Measurements from ENCODE around the gene ALKBH2.
A peak's percentile ranks its signal among the peaks of the same experiment; 100 is the strongest.

The ALKBH2 gene

GRCh38 chr12:109093022-109093918 is at the start of gene ALKBH2:
Gene ALKBH2, minus strand, starts transcription at chr12:109093472. Its CDS starts 686 bp downstream, at chr12:109092786.
- peak within 1 kb of the TSS; percentile 90 for H3K4me3 Mint-ChIP-seq
- no peaks in the 10 kb centered on the region for H3K9me3 Mint-ChIP-seq
- H3K27ac Mint-ChIP-seq = peak within 1 kb of the TSS; percentile 90
- ATAC-seq = peak; percentile 78
- H3K4me1 Mint-ChIP-seq = peaks cover 41% of the 10 kb centered on the region
- peak; percentile 95 for DNase-seq
- peaks cover 26% of the 10 kb centered on the region for H3K36me3 Mint-ChIP-seq (ENCODE audit: low read depth)
- H3K27me3 Mint-ChIP-seq = no peaks in the 10 kb centered on the region

DNA sequence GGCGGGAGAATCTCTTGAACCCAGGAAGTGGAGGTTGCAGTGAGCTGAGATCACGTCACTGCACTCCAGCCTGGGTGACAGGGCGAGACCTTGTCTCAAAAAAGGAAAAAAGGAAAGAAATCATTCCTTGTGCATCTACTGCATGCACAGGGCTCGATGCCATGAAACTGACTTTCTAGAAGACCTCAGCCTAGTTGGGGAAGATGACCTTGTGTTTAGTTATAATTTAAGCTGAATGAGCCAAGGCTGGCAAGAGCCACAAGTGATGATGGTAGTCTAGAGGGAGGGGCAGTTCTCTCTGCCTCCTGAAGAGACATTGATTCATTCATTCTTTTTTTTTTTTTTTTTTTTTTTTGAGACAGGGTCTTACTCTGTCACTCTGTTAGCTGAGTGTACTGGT is 47.3 kb upstream of the ALKBH2 start:
- no peaks in the 10 kb centered on the region for H3K9me3 Mint-ChIP-seq
- H3K36me3 Mint-ChIP-seq (ENCODE audit: low read depth) = no peaks in the 10 kb centered on the region
- DNase-seq = no peak
- H3K4me1 Mint-ChIP-seq = peaks cover 2% of the 10 kb centered on the region
- H3K4me3 Mint-ChIP-seq = no peak overlapping the region
- ATAC-seq = no peak
- peaks cover under 1% of the 10 kb centered on the region for H3K27me3 Mint-ChIP-seq
- no peak overlapping the region for H3K27ac Mint-ChIP-seq

DNA sequence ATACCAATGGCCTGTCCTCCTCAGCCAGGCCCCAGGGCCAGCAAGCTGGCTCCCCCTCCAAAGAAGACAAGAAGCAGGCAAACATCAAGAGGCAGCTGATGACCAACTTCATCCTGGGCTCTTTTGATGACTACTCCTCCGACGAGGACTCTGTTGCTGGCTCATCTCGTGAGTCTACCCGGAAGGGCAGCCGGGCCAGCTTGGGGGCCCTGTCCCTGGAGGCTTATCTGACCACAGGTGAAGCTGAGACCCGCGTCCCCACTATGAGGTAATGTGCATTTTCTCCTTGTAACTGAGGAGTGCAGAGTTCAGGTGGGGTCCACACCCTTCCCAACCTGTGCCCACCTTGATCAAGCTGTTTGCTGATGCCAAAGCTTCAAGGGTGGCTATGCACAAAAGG is 46.5 kb upstream of the ALKBH2 start:
- Mint-ChIP-seq H3K36me3 (ENCODE audit: low read depth) (no peaks in the 10 kb centered on the region), H3K27me3 (peaks cover 2% of the 10 kb centered on the region), H3K27ac (no peak overlapping the region), H3K9me3 (no peaks in the 10 kb centered on the region), H3K4me3 (no peak overlapping the region), H3K4me1 (peaks cover 2% of the 10 kb centered on the region)
- no peak for ATAC-seq
- no peak for DNase-seq

- ATAC-seq = no peak
- Mint-ChIP-seq H3K27ac (no peak overlapping the region), H3K27me3 (peaks cover 2% of the 10 kb centered on the region), H3K9me3 (no peaks in the 10 kb centered on the region), H3K4me3 (no peak overlapping the region), H3K36me3 (ENCODE audit: low read depth) (no peaks in the 10 kb centered on the region), H3K4me1 (peaks cover 2% of the 10 kb centered on the region)
- DNase-seq = no peak
Observed at GRCh38 chr12:109139360-109139759, 46.1 kb upstream of the ALKBH2 start.

- Mint-ChIP-seq H3K9me3 (no peaks in the 10 kb centered on the region), H3K27ac (no peak overlapping the region), H3K27me3 (peaks cover 2% of the 10 kb centered on the region), H3K4me3 (no peak overlapping the region), H3K36me3 (ENCODE audit: low read depth) (no peaks in the 10 kb centered on the region), H3K4me1 (no peaks in the 10 kb centered on the region)
- ATAC-seq = no peak
- DNase-seq = no peak
Observed at GRCh38 chr12:109137055-109137454, 43.8 kb upstream of the ALKBH2 start.

DNA sequence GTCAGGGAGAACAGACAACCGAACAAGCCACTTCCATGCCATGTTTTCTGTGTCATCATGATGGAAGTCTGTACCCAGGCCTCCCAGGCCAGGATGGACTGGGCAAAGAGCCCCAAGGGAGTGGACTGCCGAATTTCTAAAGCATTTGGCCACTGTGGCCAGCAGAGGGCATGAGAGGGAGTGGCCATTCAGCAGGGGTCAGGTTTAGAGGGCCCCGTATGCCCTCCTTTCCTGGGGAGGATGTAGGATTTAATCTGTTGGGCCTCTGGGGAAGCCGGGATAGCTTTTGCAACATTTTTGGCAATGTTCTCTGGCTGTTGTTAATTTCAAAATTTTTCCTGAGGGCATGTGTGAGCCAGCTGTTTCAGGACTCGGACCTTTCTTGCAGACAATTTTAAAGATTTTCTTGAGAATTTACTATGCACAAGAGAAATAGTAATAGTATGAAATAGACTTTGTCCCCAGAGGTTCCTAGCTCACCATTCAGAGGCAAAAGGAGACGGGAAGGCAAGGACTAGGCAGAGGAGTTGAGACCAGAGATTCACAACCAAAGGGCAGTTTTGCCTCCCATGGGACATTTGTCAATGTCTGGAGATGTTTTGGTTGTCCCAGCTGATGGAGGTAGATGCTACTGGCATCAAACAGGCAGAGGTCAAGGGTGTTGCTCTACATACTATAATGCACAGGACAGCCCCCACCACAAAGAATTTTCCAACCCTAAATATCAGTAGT is 41.1 kb upstream of the ALKBH2 start:
- DNase-seq = no peak
- no peaks in the 10 kb centered on the region for H3K36me3 Mint-ChIP-seq (ENCODE audit: low read depth)
- no peak for ATAC-seq
- H3K9me3 Mint-ChIP-seq = no peaks in the 10 kb centered on the region
- H3K4me3 Mint-ChIP-seq = no peak overlapping the region
- H3K27ac Mint-ChIP-seq = no peak overlapping the region
- H3K27me3 Mint-ChIP-seq = peaks cover 4% of the 10 kb centered on the region
- no peaks in the 10 kb centered on the region for H3K4me1 Mint-ChIP-seq

DNA sequence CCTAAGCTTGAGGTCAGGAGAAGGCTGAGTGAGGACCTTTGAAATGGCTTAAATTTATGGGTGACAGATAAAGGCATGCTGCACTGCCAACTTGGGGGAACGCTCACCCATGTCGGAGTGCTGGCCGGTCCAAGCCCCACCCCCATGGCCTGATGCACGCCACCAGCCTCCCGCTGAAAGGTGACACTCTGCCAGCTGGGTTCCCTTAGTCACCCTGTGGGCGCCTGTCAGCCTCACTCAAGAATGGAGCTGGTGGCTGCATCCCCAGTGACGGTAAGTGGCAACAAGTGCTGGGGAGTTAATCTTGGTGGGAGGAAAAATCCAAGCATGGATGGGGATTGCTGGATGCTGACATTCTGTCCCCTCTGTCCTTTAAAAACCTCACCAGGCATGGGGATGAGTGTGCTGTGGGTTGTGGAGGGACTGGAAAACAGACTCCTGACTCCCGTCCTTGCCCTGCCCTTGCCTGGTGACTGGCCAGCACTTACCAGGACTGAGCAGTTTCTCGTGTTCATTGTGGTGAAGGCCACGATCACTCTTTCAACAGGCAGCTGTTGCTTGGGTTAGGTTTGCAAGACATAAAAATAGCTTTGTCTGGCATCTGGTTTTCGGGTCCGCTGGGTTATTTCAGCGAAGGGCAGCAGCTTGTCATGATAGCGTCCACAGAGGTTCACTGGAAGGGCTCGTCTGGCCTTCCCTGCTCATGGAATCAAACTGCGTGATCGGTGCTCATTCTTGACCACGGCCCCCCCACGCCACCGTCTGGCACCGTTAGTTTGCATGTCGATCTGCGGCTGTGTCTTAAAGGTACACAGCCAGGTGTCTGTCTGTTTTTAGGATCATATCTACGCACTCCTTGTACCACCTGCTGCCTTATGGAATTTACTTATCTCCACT is 38.1 kb upstream of the ALKBH2 start:
- no peak overlapping the region for H3K4me3 Mint-ChIP-seq
- ATAC-seq (no peak), DNase-seq (no peak)
- H3K27ac Mint-ChIP-seq = no peak overlapping the region
- no peaks in the 10 kb centered on the region for H3K9me3 Mint-ChIP-seq
- no peaks in the 10 kb centered on the region for H3K4me1 Mint-ChIP-seq
- no peaks in the 10 kb centered on the region for H3K36me3 Mint-ChIP-seq (ENCODE audit: low read depth)
- H3K27me3 Mint-ChIP-seq = peaks cover 4% of the 10 kb centered on the region

GRCh38 chr12:109130297-109131153 is 37.3 kb upstream of the ALKBH2 start:
- no peaks in the 10 kb centered on the region for H3K4me1 Mint-ChIP-seq
- no peak for ATAC-seq
- DNase-seq = no peak
- peaks cover 3% of the 10 kb centered on the region for H3K27me3 Mint-ChIP-seq
- H3K4me3 Mint-ChIP-seq = no peak overlapping the region
- H3K9me3 Mint-ChIP-seq = no peaks in the 10 kb centered on the region
- no peak overlapping the region for H3K27ac Mint-ChIP-seq
- no peaks in the 10 kb centered on the region for H3K36me3 Mint-ChIP-seq (ENCODE audit: low read depth)

DNA sequence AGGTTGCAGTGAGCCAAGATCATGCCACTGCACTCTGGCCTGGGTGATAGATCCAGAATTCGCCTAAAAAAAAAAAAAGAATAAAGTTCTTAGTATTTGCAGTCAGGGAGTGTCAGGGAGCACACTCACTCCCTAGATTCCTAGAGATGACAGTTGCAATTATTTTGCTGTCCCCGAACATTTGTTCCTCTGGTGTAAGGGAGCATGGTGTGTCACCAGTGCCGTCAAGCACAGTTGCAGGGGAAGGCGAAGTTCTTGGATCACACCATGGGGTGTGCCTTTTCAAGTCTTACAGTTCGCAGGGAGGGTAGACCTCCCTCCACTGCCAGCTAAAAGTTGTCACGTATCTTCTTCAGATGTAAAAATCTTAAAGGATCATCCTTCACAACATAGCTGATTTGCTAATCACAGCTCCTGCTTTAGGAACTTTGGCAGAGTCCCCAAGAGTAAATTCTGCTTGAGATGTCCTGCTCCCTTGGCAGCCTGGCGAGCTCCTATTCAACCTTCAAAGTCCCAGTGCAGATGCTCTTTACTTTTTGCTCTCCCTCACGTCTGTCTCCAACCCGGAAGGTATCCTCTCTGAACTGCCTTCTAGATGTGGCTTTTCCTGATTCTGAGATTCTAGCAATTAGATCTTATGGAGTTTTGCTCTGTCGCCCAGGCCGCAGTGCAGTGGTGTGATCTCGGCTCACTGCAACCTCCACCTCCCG is 34.4 kb upstream of the ALKBH2 start:
- Mint-ChIP-seq H3K4me3 (no peak overlapping the region), H3K36me3 (ENCODE audit: low read depth) (no peaks in the 10 kb centered on the region), H3K27ac (no peak overlapping the region), H3K4me1 (no peaks in the 10 kb centered on the region), H3K9me3 (no peaks in the 10 kb centered on the region), H3K27me3 (peaks cover 2% of the 10 kb centered on the region)
- DNase-seq = no peak
- ATAC-seq = no peak

- no peaks in the 10 kb centered on the region for H3K36me3 Mint-ChIP-seq (ENCODE audit: low read depth)
- no peaks in the 10 kb centered on the region for H3K9me3 Mint-ChIP-seq
- H3K27ac Mint-ChIP-seq = no peak overlapping the region
- no peak overlapping the region for H3K4me3 Mint-ChIP-seq
- H3K4me1 Mint-ChIP-seq = no peaks in the 10 kb centered on the region
- peaks cover 2% of the 10 kb centered on the region for H3K27me3 Mint-ChIP-seq
- ATAC-seq = no peak
- DNase-seq = no peak
Observed at GRCh38 chr12:109126784-109127183, 33.5 kb upstream of the ALKBH2 start.

DNA sequence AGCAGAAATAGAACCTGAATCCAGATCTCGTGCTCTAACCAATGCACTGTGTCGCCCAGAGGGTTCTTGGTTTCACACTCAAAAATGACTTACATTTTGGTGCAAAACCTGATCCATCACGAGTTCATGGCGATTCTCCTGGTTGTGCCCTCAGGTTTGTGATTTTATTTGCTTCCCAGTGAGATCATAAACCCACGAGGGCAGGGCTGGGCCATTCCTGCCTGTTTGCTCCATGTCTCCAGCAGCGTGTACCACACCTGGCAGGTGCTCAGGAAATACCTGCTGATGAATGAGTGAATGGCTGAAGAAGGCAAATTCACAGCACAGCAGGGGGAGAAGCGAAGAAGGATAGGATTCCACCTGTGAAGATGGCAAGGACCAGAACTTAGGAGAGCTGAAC is 32.5 kb upstream of the ALKBH2 start:
- Mint-ChIP-seq H3K27ac (no peak overlapping the region), H3K9me3 (no peaks in the 10 kb centered on the region), H3K27me3 (peaks cover 1% of the 10 kb centered on the region), H3K4me1 (no peaks in the 10 kb centered on the region), H3K36me3 (ENCODE audit: low read depth) (no peaks in the 10 kb centered on the region), H3K4me3 (no peak overlapping the region)
- ATAC-seq = no peak
- DNase-seq = no peak

DNA sequence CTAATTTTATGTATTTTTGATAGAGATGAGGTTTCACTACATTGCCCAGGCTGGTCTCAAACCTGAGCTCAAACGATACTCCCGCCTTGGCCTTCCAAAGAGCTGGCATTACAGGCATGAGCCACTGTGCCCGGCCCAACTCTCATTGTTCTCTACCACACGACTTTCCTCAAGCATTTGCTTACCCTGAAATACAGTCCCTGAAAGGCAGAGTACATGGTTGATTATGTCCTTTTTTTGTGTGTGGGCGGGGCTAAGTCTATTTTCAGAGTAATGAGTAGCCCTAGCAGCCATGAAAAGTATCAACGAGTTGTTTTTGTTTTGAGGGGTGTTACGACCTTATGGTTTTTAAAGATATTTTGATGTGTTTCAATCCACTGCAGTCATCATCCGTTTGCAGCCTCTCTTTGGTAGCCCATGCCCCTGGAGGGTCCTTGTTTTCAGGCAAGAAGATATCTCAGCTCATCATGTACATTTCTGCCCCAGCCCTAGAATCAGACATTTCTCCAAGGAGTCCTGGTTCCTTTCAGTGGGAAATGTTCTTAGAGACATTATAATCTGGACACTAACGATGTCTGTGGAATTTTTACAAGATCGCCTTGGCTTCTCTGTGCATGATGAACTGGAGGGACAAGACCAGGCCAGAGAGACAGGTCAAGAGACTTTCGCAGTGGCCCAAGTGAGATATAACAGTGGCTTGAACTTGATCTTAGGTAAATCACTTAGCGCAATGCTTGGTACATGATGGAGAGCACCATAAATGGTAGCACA is 31.8 kb upstream of the ALKBH2 start:
- ATAC-seq (no peak), DNase-seq (no peak)
- H3K4me1 Mint-ChIP-seq = no peaks in the 10 kb centered on the region
- no peak overlapping the region for H3K4me3 Mint-ChIP-seq
- no peaks in the 10 kb centered on the region for H3K36me3 Mint-ChIP-seq (ENCODE audit: low read depth)
- H3K27me3 Mint-ChIP-seq = no peaks in the 10 kb centered on the region
- H3K27ac Mint-ChIP-seq = no peak overlapping the region
- H3K9me3 Mint-ChIP-seq = no peaks in the 10 kb centered on the region

Measured in activated naive CD8-positive, alpha-beta T cell treated with anti-CD3 and anti-CD28 coated beads, Interleukin-2, amount 50 U/mL, for 24 hours (primary cell).